ENCODE results near the gene PIAS3. TPM values are rescaled to one million over a fixed set of nuclear protein-coding genes. Genes with fewer than 3 reads are reported as not detected.
"Not testable (repeated sequence)": the region's sequence is repeated elsewhere in the genome, so short reads cannot be mapped to it uniquely, and the experiment has no call there.

The PIAS3 gene
- total RNA-seq, 1 donor, result 24.6 TPM

- H3K4me3 ChIP-seq (ENCODE audit: low read depth, low read length), result peak within 1 kb of the TSS; percentile 69
- TF ChIP-seq, protein P1, sequence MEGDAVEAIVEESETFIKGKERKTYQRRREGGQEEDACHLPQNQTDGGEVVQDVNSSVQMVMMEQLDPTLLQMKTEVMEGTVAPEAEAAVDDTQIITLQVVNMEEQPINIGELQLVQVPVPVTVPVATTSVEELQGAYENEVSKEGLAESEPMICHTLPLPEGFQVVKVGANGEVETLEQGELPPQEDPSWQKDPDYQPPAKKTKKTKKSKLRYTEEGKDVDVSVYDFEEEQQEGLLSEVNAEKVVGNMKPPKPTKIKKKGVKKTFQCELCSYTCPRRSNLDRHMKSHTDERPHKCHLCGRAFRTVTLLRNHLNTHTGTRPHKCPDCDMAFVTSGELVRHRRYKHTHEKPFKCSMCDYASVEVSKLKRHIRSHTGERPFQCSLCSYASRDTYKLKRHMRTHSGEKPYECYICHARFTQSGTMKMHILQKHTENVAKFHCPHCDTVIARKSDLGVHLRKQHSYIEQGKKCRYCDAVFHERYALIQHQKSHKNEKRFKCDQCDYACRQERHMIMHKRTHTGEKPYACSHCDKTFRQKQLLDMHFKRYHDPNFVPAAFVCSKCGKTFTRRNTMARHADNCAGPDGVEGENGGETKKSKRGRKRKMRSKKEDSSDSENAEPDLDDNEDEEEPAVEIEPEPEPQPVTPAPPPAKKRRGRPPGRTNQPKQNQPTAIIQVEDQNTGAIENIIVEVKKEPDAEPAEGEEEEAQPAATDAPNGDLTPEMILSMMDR (IDR thresholded peaks at IDR 0.05; ENCODE audit: insufficient read depth, low read length), result peak; percentile 87
- DNase-seq (ENCODE audit: low read depth), result peak; percentile 70
Measured at GRCh38 chr1:145845514-145846161, 13.2 kb downstream of the PIAS3 start, which contains the start of gene NUDT17. NUDT17 (plus strand) TSS chr1:145845630; CDS start chr1:145845641, 11 bp downstream.

DNA sequence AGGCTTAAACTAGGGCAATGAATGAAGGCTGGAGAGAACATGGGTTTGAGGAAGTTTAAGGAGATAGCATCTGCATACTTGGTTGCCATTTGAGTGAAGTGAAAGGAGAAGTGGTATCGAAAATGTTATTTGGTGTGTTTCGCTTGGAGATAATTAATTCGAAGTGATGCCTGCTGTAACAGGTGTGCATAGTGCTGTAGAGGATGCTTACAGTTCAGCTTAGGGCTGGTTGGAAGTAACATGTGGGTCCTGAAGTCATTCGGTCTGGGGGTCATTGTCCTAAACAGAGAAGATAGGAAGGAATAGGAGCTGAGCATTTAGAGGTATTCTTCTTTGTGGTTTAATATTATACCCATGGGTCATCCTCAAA is 13.8 kb downstream of the PIAS3 start:
- H3K4me3 ChIP-seq (ENCODE audit: low read depth, low read length), result peak overlapping the region; percentile 69
- TF ChIP-seq, protein P1 (IDR thresholded peaks at IDR 0.05; ENCODE audit: insufficient read depth, low read length), result no peak
- no peak for DNase-seq (ENCODE audit: low read depth)

- no peak overlapping the region for H3K4me3 ChIP-seq (ENCODE audit: low read depth, low read length)
- TF ChIP-seq, protein P1 (IDR thresholded peaks at IDR 0.05; ENCODE audit: insufficient read depth, low read length), result no peak
- DNase-seq (ENCODE audit: low read depth), result no peak
Measured at GRCh38 chr1:145843031-145843430, 15.8 kb downstream of the PIAS3 start.

GRCh38 chr1:145837656-145838055 is 21.2 kb downstream of the PIAS3 start:
- TF ChIP-seq, protein P1 (IDR thresholded peaks at IDR 0.05; ENCODE audit: insufficient read depth, low read length), result no peak
- H3K4me3 ChIP-seq (ENCODE audit: low read depth, low read length), result no peak overlapping the region
- no peak for DNase-seq (ENCODE audit: low read depth)

DNA sequence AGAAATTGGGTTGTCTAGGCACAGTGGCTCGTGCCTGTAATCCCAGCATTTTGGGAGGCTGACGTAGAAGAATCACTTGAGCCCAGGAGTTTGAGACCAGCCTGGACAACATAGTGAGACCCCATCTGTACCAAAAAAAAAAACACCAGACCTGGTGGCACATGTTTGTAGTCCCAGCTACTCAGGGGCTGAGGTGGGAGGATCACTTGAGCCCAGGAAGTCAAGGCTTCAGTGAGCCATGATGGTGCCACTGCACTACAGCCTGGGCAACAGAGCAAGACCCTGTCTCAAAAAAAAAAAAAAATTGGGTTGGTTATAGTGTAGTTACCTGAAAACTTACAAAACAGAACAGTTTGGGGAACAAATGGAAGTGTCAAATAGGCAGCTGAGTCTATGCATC is 28.1 kb downstream of the PIAS3 start:
- not testable (repeated sequence) for DNase-seq (ENCODE audit: low read depth); H3K4me3 ChIP-seq (ENCODE audit: low read depth, low read length)

- TF ChIP-seq, protein P1 (IDR thresholded peaks at IDR 0.05; ENCODE audit: insufficient read depth, low read length), result no peak
- no peak overlapping the region for H3K4me3 ChIP-seq (ENCODE audit: low read depth, low read length)
- DNase-seq (ENCODE audit: low read depth), result no peak
Measured at GRCh38 chr1:145828367-145829026, 30.4 kb downstream of the PIAS3 start.

DNA sequence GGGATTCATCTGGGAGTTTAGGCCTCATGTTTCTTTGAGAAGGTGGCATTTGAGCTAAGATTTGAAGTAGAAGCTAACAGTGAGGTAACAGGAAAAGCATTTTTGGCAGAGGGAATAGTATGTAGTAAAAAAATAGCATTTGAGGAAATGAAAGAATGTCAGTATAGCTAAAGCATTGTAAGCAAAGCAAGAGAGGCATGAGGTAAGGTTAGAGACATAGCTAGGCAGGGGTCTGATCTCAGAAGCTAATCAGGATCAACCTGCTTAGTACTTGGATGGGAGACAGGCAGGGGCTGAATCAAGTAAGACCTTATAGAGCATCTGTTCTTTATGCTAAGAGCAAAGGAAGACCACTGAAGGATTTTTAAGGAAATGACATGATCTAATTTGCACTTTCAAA is 30.9 kb downstream of the PIAS3 start:
- no peak overlapping the region for H3K4me3 ChIP-seq (ENCODE audit: low read depth, low read length)
- no peak for DNase-seq (ENCODE audit: low read depth)
- TF ChIP-seq, protein P1 (IDR thresholded peaks at IDR 0.05; ENCODE audit: insufficient read depth, low read length), result no peak

All from fibroblast of the aortic adventitia (primary cell).